GM12891 (cell line): ENCODE results near the gene FSD2.
"Not testable (repeated sequence)": the region's sequence is repeated elsewhere in the genome, so short reads cannot be mapped to it uniquely, and the experiment has no call there.

Source experiments
- POLR2A ChIP-seq: IDR thresholded peaks from 2 replicates; pipeline ENCODE4 v1.6.1; 2011; ENCODE audit warnings: low read depth, low read length, control low read depth
- TAF1 ChIP-seq: IDR thresholded peaks from 2 replicates; pipeline ENCODE4 v1.6.1; 2011; ENCODE audit warnings: low read depth, low read length, control low read depth

GRCh38 chr15:82705856-82706255 lies 100.0 kb downstream of the FSD2 start:
- not testable (repeated sequence) for TF ChIP-seq TAF1, POLR2A
